HG03571 (cell line): Measurements from ENCODE around the gene PARD6B.
"Not testable (repeated sequence)": the region's sequence is repeated elsewhere in the genome, so short reads cannot be mapped to it uniquely, and the experiment has no call there.

Experiments
- ATAC-seq: cut with Tn5 transposase; IDR thresholded peaks from one replicate; pipeline ENCODE4 v1.9.1; 2021; ENCODE audit not compliant: unreplicated experiment

Gene PARD6B

GRCh38 chr20:50737352-50737751 lies 6.0 kb downstream of the PARD6B start:
- ATAC-seq = no peak

- no peak for ATAC-seq
These were observed 11.7 kb downstream of the PARD6B start for GRCh38 chr20:50743087-50743486.

GRCh38 chr20:50744143-50744792 lies 12.9 kb downstream of the PARD6B start:
- no peak for ATAC-seq

GRCh38 chr20:50745634-50746137 lies 14.3 kb downstream of the PARD6B start:
- ATAC-seq = no peak

GRCh38 chr20:50746138-50746940 lies 15.0 kb downstream of the PARD6B start:
- no peak for ATAC-seq

GRCh38 chr20:50747275-50747674 lies 15.9 kb downstream of the PARD6B start:
- ATAC-seq = no peak

GRCh38 chr20:50750145-50750671 lies 18.8 kb downstream of the PARD6B start:
- ATAC-seq = no peak

GRCh38 chr20:50753152-50753551 lies 21.8 kb downstream of the PARD6B start:
- no peak for ATAC-seq

GRCh38 chr20:50754420-50754819 lies 23.0 kb downstream of the PARD6B start:
- no peak for ATAC-seq

- no peak for ATAC-seq
These were observed 25.1 kb downstream of the PARD6B start for GRCh38 chr20:50756447-50756846.

GRCh38 chr20:50758469-50758868 lies 27.1 kb downstream of the PARD6B start:
- ATAC-seq = no peak

GRCh38 chr20:50758992-50759391 lies 27.6 kb downstream of the PARD6B start:
- ATAC-seq = no peak

GRCh38 chr20:50759678-50760077 lies 28.3 kb downstream of the PARD6B start:
- ATAC-seq = no peak

- ATAC-seq = no peak
These were observed 30.7 kb downstream of the PARD6B start for GRCh38 chr20:50762045-50762422.

GRCh38 chr20:50762435-50763220 lies 31.2 kb downstream of the PARD6B start:
- no peak for ATAC-seq

- ATAC-seq = not testable (repeated sequence)
These were observed 32.4 kb downstream of the PARD6B start for GRCh38 chr20:50763550-50764458.

- ATAC-seq = not testable (repeated sequence)
These were observed 33.9 kb downstream of the PARD6B start for GRCh38 chr20:50765251-50765650.

GRCh38 chr20:50765674-50766073 lies 34.3 kb downstream of the PARD6B start:
- ATAC-seq = no peak

- ATAC-seq = not testable (repeated sequence)
These were observed 35.8 kb downstream of the PARD6B start for GRCh38 chr20:50766955-50767809.
